ENCODE measurements around the gene MAT2A. TPM values are rescaled to one million over a fixed set of nuclear protein-coding genes. Genes with fewer than 3 reads are reported as not detected.
"Not testable (repeated sequence)": the region's sequence is repeated elsewhere in the genome, so short reads cannot be mapped to it uniquely, and the experiment has no call there.

Gene MAT2A
- total RNA-seq, 2 donors from 2014 or later: 230 to 475 TPM

DNA sequence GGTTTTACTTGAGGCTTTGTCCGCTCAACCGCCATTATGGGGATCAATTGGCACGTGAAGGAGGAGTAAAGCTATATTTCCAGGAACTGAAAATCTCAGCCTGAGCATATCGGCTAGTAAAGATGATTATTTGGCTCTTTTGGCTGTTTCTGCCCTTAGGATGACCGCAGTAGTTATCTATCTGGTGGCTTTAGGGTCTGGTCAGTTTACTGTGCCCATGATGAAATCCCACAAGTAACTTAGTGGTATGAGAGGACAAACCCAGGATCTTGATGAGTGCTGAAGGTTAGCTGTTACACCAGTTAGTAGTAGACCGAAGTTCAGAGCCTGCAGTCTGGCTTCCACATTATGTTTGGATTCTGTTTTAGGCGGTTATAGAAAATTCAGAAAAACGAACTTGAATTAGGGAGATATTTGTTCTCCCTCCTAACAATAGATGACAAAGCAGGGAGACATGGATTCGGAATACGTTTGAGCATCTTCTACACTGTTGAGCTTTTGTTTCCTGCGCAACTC lies 1.2 kb downstream of the MAT2A start:
- peak overlapping the region; percentile 87 for H3K4me3 ChIP-seq
- peak overlapping the region; percentile 95 to 98 for H3K27ac ChIP-seq
- TF ChIP-seq, protein P1, sequence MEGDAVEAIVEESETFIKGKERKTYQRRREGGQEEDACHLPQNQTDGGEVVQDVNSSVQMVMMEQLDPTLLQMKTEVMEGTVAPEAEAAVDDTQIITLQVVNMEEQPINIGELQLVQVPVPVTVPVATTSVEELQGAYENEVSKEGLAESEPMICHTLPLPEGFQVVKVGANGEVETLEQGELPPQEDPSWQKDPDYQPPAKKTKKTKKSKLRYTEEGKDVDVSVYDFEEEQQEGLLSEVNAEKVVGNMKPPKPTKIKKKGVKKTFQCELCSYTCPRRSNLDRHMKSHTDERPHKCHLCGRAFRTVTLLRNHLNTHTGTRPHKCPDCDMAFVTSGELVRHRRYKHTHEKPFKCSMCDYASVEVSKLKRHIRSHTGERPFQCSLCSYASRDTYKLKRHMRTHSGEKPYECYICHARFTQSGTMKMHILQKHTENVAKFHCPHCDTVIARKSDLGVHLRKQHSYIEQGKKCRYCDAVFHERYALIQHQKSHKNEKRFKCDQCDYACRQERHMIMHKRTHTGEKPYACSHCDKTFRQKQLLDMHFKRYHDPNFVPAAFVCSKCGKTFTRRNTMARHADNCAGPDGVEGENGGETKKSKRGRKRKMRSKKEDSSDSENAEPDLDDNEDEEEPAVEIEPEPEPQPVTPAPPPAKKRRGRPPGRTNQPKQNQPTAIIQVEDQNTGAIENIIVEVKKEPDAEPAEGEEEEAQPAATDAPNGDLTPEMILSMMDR (IDR thresholded peaks at IDR 0.05): no peak
- ATAC-seq (ENCODE audit: insufficient number of reproducible peaks, low FRiP score, low read depth) (no peak), DNase-seq (ENCODE audit: low spot score) (no peak)
- peaks cover 35% of the 10 kb centered on the region for H3K36me3 ChIP-seq
- no peaks in the 10 kb centered on the region for H3K27me3 ChIP-seq (replicated peaks; ENCODE audit: insufficient read depth)
- peaks cover 32 to 65% of the 10 kb centered on the region in 2 donors for H3K4me1 ChIP-seq (ENCODE audit: control insufficient read depth in 1 of 2, low read depth in 2 of 2)
- no peaks in the 10 kb centered on the region for H3K9me3 ChIP-seq

DNA sequence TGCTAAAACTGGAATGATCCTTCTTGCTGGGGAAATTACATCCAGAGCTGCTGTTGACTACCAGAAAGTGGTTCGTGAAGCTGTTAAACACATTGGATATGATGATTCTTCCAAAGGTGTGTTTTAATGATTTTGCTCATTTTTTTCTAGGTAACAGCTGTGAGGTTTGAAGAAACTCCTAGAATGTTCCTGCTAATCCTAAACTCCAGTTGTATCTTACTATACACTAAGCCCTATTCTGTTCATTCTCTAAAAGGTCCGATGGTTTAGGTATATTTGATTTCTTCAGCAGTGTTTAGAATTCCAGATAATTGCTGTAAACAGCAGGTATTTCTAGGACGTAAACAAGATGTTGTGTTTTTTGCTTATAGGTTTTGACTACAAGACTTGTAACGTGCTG lies 2.3 kb downstream of the MAT2A start:
- H3K4me3 ChIP-seq: peak overlapping the region; percentile 87
- peaks cover 30 to 56% of the 10 kb centered on the region in 2 donors for H3K4me1 ChIP-seq (ENCODE audit: control insufficient read depth in 1 of 2, low read depth in 2 of 2)
- DNase-seq (ENCODE audit: low spot score) (no peak), ATAC-seq (ENCODE audit: insufficient number of reproducible peaks, low FRiP score, low read depth) (no peak)
- H3K27me3 ChIP-seq (replicated peaks; ENCODE audit: insufficient read depth): no peaks in the 10 kb centered on the region
- TF ChIP-seq, protein P1 (IDR thresholded peaks at IDR 0.05): no peak
- peak overlapping the region; percentile 95 to 98 for H3K27ac ChIP-seq
- H3K36me3 ChIP-seq: peaks cover 35% of the 10 kb centered on the region
- no peaks in the 10 kb centered on the region for H3K9me3 ChIP-seq

DNA sequence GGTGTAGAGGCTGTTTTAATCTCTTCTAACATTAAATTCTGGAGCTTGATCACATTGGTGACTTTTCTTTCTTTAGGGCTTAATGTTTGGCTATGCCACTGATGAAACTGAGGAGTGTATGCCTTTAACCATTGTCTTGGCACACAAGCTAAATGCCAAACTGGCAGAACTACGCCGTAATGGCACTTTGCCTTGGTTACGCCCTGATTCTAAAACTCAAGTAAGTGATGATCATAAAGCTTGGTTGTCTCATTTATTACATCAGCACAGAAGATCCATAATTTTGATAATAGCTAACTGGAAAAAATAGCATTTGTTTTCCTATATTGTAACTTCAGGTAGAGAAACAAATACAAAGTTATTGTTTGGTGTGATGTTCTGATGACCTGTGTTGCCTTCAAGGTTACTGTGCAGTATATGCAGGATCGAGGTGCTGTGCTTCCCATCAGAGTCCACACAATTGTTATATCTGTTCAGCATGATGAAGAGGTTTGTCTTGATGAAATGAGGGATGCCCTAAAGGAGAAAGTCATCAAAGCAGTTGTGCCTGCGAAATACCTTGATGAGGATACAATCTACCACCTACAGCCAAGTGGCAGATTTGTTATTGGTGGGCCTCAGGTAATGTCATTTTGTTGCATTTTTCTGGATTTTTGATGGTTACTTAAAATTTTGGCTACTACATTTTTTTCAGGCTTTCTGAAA lies 2.9 kb downstream of the MAT2A start:
- TF ChIP-seq, protein P1 (IDR thresholded peaks at IDR 0.05): no peak
- Histone ChIP-seq H3K36me3 (peaks cover 35% of the 10 kb centered on the region), H3K27ac (peak overlapping the region; percentile 13 to 98), H3K9me3 (no peaks in the 10 kb centered on the region), H3K4me3 (peak overlapping the region; percentile 87), H3K27me3 (replicated peaks; ENCODE audit: insufficient read depth) (no peaks in the 10 kb centered on the region), H3K4me1 (ENCODE audit: control insufficient read depth in 1 of 2, low read depth in 2 of 2) (peaks cover 25 to 50% of the 10 kb centered on the region in 2 donors)
- DNase-seq (ENCODE audit: low spot score) (no peak), ATAC-seq (ENCODE audit: insufficient number of reproducible peaks, low FRiP score, low read depth) (no peak)

DNA sequence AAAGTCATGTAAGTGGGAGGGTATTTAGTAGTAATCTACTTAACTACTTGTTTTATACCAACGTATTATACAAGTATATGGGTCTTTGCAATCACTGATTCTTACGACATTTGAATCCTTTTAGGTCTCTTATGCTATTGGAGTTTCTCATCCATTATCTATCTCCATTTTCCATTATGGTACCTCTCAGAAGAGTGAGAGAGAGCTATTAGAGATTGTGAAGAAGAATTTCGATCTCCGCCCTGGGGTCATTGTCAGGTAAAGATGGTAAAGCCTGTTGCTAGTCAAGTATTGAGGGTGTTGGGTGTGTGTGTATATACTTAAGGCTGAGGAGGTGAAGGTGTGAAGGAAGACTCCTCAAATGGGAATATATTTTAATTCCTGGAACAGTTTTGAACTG lies 3.8 kb downstream of the MAT2A start:
- DNase-seq (ENCODE audit: low spot score) (no peak), ATAC-seq (ENCODE audit: insufficient number of reproducible peaks, low FRiP score, low read depth) (no peak)
- Histone ChIP-seq H3K9me3 (no peaks in the 10 kb centered on the region), H3K27ac (peak overlapping the region; percentile 18 to 98), H3K4me1 (ENCODE audit: control insufficient read depth in 1 of 2, low read depth in 2 of 2) (peaks cover 19 to 41% of the 10 kb centered on the region in 2 donors), H3K4me3 (no peak overlapping the region), H3K36me3 (peaks cover 35% of the 10 kb centered on the region), H3K27me3 (replicated peaks; ENCODE audit: insufficient read depth) (no peaks in the 10 kb centered on the region)
- TF ChIP-seq, protein P1 (IDR thresholded peaks at IDR 0.05): no peak

DNA sequence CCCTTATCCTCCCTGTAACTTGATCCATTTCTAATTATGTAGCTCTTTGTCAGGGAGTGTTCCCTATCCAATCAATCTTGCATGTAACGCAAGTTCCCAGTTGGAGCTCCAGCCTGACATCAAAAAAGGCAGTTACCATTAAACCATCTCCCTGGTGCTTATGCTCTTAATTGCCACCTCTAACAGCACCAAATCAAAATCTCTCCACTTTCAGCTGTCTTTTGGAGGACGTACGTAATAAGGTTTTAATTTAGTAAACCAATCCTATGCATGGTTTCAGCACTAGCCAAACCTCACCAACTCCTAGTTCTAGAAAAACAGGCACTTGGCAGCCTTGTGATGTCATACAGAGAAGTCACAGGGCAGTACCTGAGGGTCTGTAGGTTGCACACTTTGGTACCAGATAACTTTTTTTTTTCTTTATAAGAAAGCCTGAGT lies 5.3 kb downstream of the MAT2A start:
- H3K27me3 ChIP-seq (replicated peaks; ENCODE audit: insufficient read depth); H3K27ac ChIP-seq; H3K4me3 ChIP-seq; DNase-seq (ENCODE audit: low spot score); H3K9me3 ChIP-seq; ATAC-seq (ENCODE audit: insufficient number of reproducible peaks, low FRiP score, low read depth): not testable (repeated sequence)
- Histone ChIP-seq H3K4me1 (ENCODE audit: control insufficient read depth in 1 of 2, low read depth in 2 of 2) (peaks cover 19 to 39% of the 10 kb centered on the region in 2 donors), H3K36me3 (peaks cover 35% of the 10 kb centered on the region)

DNA sequence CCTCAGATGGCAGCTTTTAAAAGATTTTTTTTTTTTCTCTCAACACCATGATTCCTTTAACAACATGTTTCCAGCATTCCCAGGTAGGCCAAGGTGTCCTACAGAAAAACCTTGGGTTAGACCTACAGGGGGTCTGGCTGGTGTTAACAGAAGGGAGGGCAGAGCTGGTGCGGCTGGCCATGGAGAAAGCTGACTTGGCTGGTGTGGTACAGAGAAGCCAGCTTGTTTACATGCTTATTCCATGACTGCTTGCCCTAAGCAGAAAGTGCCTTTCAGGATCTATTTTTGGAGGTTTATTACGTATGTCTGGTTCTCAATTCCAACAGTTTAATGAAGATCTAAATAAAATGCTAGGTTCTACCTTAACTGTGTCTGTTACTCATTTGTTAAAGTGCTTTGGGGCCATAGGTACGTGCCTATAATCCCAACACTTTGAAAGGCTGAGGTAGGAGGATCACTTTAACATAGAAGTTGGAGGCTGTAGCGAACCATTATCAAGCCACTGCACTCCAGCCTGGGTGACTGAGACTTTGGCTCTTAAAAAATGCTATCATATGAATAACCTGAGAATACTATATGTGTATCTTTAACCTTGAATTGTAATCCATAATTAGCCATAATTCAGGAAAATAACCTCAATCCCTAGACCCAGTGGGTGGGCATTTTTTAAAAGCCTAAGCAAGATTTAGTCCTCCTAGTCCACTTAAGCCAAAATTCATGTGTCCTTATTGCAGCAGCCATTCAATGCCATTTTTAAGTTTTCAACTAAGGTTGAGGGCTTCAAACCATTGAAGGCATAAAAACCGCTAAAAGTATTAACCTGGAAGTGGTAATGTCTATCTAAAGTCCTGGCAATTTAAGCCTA lies 6.2 kb downstream of the MAT2A start:
- not testable (repeated sequence) for DNase-seq (ENCODE audit: low spot score); H3K27ac ChIP-seq; H3K27me3 ChIP-seq (replicated peaks; ENCODE audit: insufficient read depth); H3K4me3 ChIP-seq; ATAC-seq (ENCODE audit: insufficient number of reproducible peaks, low FRiP score, low read depth); H3K9me3 ChIP-seq
- Histone ChIP-seq H3K4me1 (ENCODE audit: control insufficient read depth in 1 of 2, low read depth in 2 of 2) (peaks cover 19 to 39% of the 10 kb centered on the region in 2 donors), H3K36me3 (peaks cover 35% of the 10 kb centered on the region)

All from thoracic aorta (tissue), 2 donors.